ENCODE results near the gene CLCN1.

The CLCN1 gene

GRCh38 chr7:143379611-143380259, 63.8 kb downstream of the CLCN1 start:
- H3K27me3 Mint-ChIP-seq: no peaks in the 10 kb centered on the region
- H3K27ac Mint-ChIP-seq: peak overlapping the region; percentile 90
- peak overlapping the region; percentile 84 for H3K4me3 Mint-ChIP-seq
- H3K4me1 Mint-ChIP-seq (ENCODE audit: low read depth): peaks cover 47% of the 10 kb centered on the region
- H3K36me3 Mint-ChIP-seq (ENCODE audit: low read depth): no peaks in the 10 kb centered on the region
- H3K9me3 Mint-ChIP-seq: no peaks in the 10 kb centered on the region

- Mint-ChIP-seq H3K27ac (peak overlapping the region; percentile 90), H3K27me3 (no peaks in the 10 kb centered on the region), H3K4me3 (peak overlapping the region; percentile 84), H3K36me3 (ENCODE audit: low read depth) (no peaks in the 10 kb centered on the region), H3K4me1 (ENCODE audit: low read depth) (peaks cover 42% of the 10 kb centered on the region), H3K9me3 (no peaks in the 10 kb centered on the region)
Observed at GRCh38 chr7:143380260-143380645, 64.3 kb downstream of the CLCN1 start.

- Mint-ChIP-seq H3K27me3 (no peaks in the 10 kb centered on the region), H3K4me1 (ENCODE audit: low read depth) (peaks cover 36% of the 10 kb centered on the region), H3K9me3 (no peaks in the 10 kb centered on the region), H3K36me3 (ENCODE audit: low read depth) (no peaks in the 10 kb centered on the region), H3K27ac (peak within 1 kb of the TSS; percentile 90), H3K4me3 (peak within 1 kb of the TSS; percentile 84)
Observed at GRCh38 chr7:143380646-143381426, 64.9 kb downstream of the CLCN1 start, which contains the start of gene ZYX. Gene ZYX (plus strand): TSS chr7:143381345. CDS start chr7:143381572, 227 bp downstream.

- H3K27ac Mint-ChIP-seq: peak overlapping the region; percentile 64
- H3K9me3 Mint-ChIP-seq: no peaks in the 10 kb centered on the region
- H3K4me3 Mint-ChIP-seq: peak overlapping the region; percentile 76
- H3K4me1 Mint-ChIP-seq (ENCODE audit: low read depth): peaks cover 29% of the 10 kb centered on the region
- H3K36me3 Mint-ChIP-seq (ENCODE audit: low read depth): no peaks in the 10 kb centered on the region
- H3K27me3 Mint-ChIP-seq: no peaks in the 10 kb centered on the region
Observed at GRCh38 chr7:143381427-143382125, 65.7 kb downstream of the CLCN1 start.

GRCh38 chr7:143382126-143382790, 66.3 kb downstream of the CLCN1 start:
- peak overlapping the region; percentile 76 for H3K4me3 Mint-ChIP-seq
- no peaks in the 10 kb centered on the region for H3K9me3 Mint-ChIP-seq
- H3K27ac Mint-ChIP-seq: peak overlapping the region; percentile 64
- no peaks in the 10 kb centered on the region for H3K27me3 Mint-ChIP-seq
- no peaks in the 10 kb centered on the region for H3K36me3 Mint-ChIP-seq (ENCODE audit: low read depth)
- peaks cover 23% of the 10 kb centered on the region for H3K4me1 Mint-ChIP-seq (ENCODE audit: low read depth)

GRCh38 chr7:143382791-143383641, 67.1 kb downstream of the CLCN1 start:
- Mint-ChIP-seq H3K9me3 (no peaks in the 10 kb centered on the region), H3K27me3 (no peaks in the 10 kb centered on the region), H3K36me3 (ENCODE audit: low read depth) (no peaks in the 10 kb centered on the region), H3K4me1 (ENCODE audit: low read depth) (peaks cover 20% of the 10 kb centered on the region), H3K27ac (peak overlapping the region; percentile 7), H3K4me3 (peak overlapping the region; percentile 76)

- H3K27me3 Mint-ChIP-seq: no peaks in the 10 kb centered on the region
- no peaks in the 10 kb centered on the region for H3K36me3 Mint-ChIP-seq (ENCODE audit: low read depth)
- H3K4me1 Mint-ChIP-seq (ENCODE audit: low read depth): peaks cover 14% of the 10 kb centered on the region
- no peak overlapping the region for H3K4me3 Mint-ChIP-seq
- peak overlapping the region; percentile 7 for H3K27ac Mint-ChIP-seq
- no peaks in the 10 kb centered on the region for H3K9me3 Mint-ChIP-seq
Observed at GRCh38 chr7:143383642-143383957, 67.7 kb downstream of the CLCN1 start.

- no peaks in the 10 kb centered on the region for H3K27me3 Mint-ChIP-seq
- H3K27ac Mint-ChIP-seq: no peak overlapping the region
- H3K36me3 Mint-ChIP-seq (ENCODE audit: low read depth): peaks cover under 1% of the 10 kb centered on the region
- H3K4me3 Mint-ChIP-seq: no peak overlapping the region
- no peaks in the 10 kb centered on the region for H3K9me3 Mint-ChIP-seq
- H3K4me1 Mint-ChIP-seq (ENCODE audit: low read depth): peaks cover 10% of the 10 kb centered on the region
Observed at GRCh38 chr7:143384148-143384547, 68.2 kb downstream of the CLCN1 start.

GRCh38 chr7:143384661-143385631, 69.0 kb downstream of the CLCN1 start:
- H3K4me1 Mint-ChIP-seq (ENCODE audit: low read depth): peaks cover 10% of the 10 kb centered on the region
- H3K27me3 Mint-ChIP-seq: no peaks in the 10 kb centered on the region
- peaks cover 9% of the 10 kb centered on the region for H3K36me3 Mint-ChIP-seq (ENCODE audit: low read depth)

GRCh38 chr7:143385891-143386781, 70.2 kb downstream of the CLCN1 start:
- no peaks in the 10 kb centered on the region for H3K27me3 Mint-ChIP-seq
- no peak overlapping the region for H3K27ac Mint-ChIP-seq
- peaks cover 12% of the 10 kb centered on the region for H3K4me1 Mint-ChIP-seq (ENCODE audit: low read depth)
- H3K9me3 Mint-ChIP-seq: no peaks in the 10 kb centered on the region
- H3K36me3 Mint-ChIP-seq (ENCODE audit: low read depth): peaks cover 16% of the 10 kb centered on the region
- H3K4me3 Mint-ChIP-seq: no peak overlapping the region

More at GRCh38 chr7:143384661-143385631, 69.0 kb downstream of the CLCN1 start:
- H3K27ac Mint-ChIP-seq: no peak overlapping the region
- no peaks in the 10 kb centered on the region for H3K9me3 Mint-ChIP-seq
- H3K4me3 Mint-ChIP-seq: no peak overlapping the region

- Mint-ChIP-seq H3K27ac (no peak overlapping the region), H3K4me1 (ENCODE audit: low read depth) (peaks cover 12% of the 10 kb centered on the region), H3K9me3 (no peaks in the 10 kb centered on the region), H3K4me3 (no peak overlapping the region), H3K36me3 (ENCODE audit: low read depth) (peaks cover 16% of the 10 kb centered on the region), H3K27me3 (no peaks in the 10 kb centered on the region)
Observed at GRCh38 chr7:143387156-143387975, 71.5 kb downstream of the CLCN1 start.

- Mint-ChIP-seq H3K27ac (no peak overlapping the region), H3K4me3 (no peak overlapping the region)
Observed at GRCh38 chr7:143388051-143388450, 72.1 kb downstream of the CLCN1 start.

More at GRCh38 chr7:143388051-143388450, 72.1 kb downstream of the CLCN1 start:
- Mint-ChIP-seq H3K4me1 (ENCODE audit: low read depth) (peaks cover 12% of the 10 kb centered on the region), H3K36me3 (ENCODE audit: low read depth) (peaks cover 20% of the 10 kb centered on the region), H3K27me3 (no peaks in the 10 kb centered on the region), H3K9me3 (no peaks in the 10 kb centered on the region)

All from stimulated activated naive CD8-positive, alpha-beta T cell treated with anti-CD3 and anti-CD28 coated beads, Interleukin-15, Interleukin-2, amounts not matched to agents 100 ng/mL and 50 ng/mL, for 24 hours (primary cell).